Mucosa of stomach (tissue), 1 donor: Measurements from ENCODE around the gene DEFB125.
"Not testable (repeated sequence)": the region's sequence is repeated elsewhere in the genome, so short reads cannot be mapped to it uniquely, and the experiment has no call there.

Experiments
- H3K27me3 ChIP-seq: one replicate; pipeline ENCODE4 v1.7.0; 2013; ENCODE audit warnings: mild to moderate bottlenecking, low read length; ENCODE audit not compliant: control insufficient read depth, insufficient read depth
- H3K36me3 ChIP-seq: one replicate; pipeline ENCODE4 v1.7.0; 2013; ENCODE audit warnings: low read length; ENCODE audit not compliant: control insufficient read depth, insufficient read depth
- H3K4me1 ChIP-seq: one replicate; pipeline ENCODE4 v1.7.0; 2013; ENCODE audit warnings: mild to moderate bottlenecking, low read length; ENCODE audit not compliant: control insufficient read depth, insufficient read depth
- H3K4me3 ChIP-seq: one replicate; pipeline ENCODE4 v1.7.0; 2013; ENCODE audit warnings: low read length
- H3K9ac ChIP-seq: one replicate; pipeline ENCODE4 v1.7.0; 2013; ENCODE audit warnings: mild to moderate bottlenecking, low read length, moderate library complexity
- H3K9me3 ChIP-seq: one replicate; pipeline ENCODE4 v1.7.0; 2013; ENCODE audit warnings: mild to moderate bottlenecking, low read length, moderate library complexity; ENCODE audit not compliant: control insufficient read depth
- donor health status: Pancreatic carcinoma.

Gene DEFB125

DNA sequence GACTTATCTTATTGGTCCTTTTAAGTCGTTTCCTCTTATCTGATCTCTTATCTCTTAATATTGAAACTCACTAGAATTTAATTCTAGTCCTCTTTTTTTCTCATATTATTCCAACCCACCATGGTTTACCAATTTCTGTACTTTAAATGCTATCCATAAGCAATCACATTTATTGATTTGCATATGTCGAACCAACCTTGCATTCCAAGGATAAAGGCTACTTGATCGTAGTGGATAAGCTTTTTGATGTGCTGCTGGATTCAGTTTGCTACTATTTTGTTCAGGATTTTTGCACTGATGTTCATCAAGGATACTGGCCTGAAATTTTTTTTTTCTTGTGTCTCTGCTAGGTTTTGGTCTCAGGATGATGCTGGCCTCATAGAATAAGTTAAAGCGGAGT is 7.7 kb downstream of the DEFB125 start:
- Histone ChIP-seq H3K36me3 (no peaks in the 10 kb centered on the region), H3K4me3 (no peak overlapping the region), H3K9ac (no peak overlapping the region), H3K9me3 (no peaks in the 10 kb centered on the region), H3K27me3 (no peaks in the 10 kb centered on the region), H3K4me1 (no peaks in the 10 kb centered on the region)

DNA sequence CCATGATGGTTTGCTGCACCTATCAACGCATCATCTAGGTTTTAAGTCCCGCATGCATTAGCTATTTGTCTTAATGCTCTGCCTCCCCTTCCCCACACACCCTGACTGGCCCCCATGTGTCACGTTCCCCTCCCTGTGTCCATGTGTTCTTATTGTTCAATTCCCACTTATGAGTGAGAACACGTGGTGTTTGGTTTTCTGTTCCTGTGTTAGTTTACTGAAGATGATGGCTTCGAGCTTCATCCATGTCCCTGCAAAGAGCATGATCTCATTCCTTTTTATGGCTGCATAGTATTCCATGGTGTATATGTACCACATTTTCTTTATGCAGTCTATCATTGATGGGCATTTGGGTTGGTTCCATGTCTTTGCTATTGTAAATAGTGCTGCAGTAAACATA is 10.2 kb downstream of the DEFB125 start:
- not testable (repeated sequence) for H3K4me3 ChIP-seq, H3K4me1 ChIP-seq, H3K9me3 ChIP-seq, H3K9ac ChIP-seq, H3K36me3 ChIP-seq, H3K27me3 ChIP-seq

DNA sequence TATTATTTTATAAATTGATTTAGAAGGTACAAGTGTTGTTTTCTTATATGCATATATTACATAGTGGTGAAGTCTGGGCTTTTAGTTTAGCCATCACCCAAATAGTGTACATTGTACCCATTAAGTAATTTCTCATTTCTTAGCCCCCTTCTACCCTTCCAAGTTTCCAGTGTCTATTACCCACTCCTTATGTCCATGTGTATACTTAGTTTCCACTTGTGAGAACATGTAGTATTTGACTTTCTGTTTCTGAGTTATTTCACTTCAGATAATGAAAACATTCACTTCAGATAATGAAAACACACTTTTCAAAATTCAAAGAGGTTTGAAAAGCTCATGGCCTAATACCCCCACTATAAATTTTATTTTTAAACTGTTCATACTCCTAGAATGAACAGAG is 14.5 kb downstream of the DEFB125 start:
- Histone ChIP-seq H3K36me3 (no peaks in the 10 kb centered on the region), H3K27me3 (peaks cover 8% of the 10 kb centered on the region)

DNA sequence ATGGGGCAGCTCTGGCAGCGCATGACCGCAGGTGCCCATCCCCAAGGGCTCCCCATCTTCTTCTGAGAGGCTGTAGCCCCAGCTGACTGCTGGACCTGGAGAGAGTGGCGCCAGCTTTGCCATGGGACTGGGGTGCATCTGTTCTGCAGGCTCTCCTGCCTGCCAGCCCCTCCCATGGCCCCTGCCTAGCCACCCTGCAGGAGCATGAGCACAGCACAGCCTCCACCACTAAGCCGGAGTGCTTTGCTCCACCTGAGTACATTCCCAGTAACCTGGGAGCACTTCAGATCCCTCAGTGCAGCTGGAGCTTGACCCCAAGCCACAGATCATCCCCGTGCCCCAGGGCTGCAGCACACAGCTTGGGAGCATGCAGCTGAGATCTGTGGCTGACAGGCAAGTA is 16.0 kb downstream of the DEFB125 start:
- Histone ChIP-seq H3K27me3 (peaks cover 8% of the 10 kb centered on the region), H3K4me1 (no peaks in the 10 kb centered on the region), H3K9ac (no peak overlapping the region), H3K4me3 (no peak overlapping the region), H3K36me3 (no peaks in the 10 kb centered on the region), H3K9me3 (no peaks in the 10 kb centered on the region)

More for the DNA sequence above, 14.5 kb downstream of the DEFB125 start:
- Histone ChIP-seq H3K9me3 (no peaks in the 10 kb centered on the region), H3K9ac (no peak overlapping the region), H3K4me1 (no peaks in the 10 kb centered on the region), H3K4me3 (no peak overlapping the region)

DNA sequence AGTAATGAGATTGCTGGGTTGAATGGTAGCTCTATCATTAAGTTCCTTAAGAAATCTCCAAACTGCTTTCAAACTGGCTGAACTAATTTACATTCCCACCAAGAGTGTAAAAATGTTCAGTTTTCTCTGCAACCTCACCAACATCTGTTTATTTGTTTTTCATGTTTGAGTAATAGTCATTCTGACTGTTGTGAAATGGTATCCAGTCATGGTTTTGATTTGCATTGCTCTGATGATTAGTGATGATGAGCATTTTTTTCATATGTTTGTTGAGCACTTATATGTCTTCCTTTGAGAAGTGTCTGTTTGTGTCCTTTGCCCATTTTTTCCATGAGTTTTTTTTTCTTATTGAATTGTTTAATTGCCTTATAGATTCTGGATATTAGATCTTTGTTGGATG is 24.9 kb downstream of the DEFB125 start:
- Histone ChIP-seq H3K4me3 (no peak overlapping the region), H3K27me3 (no peaks in the 10 kb centered on the region), H3K9ac (no peak overlapping the region), H3K36me3 (no peaks in the 10 kb centered on the region), H3K4me1 (no peaks in the 10 kb centered on the region), H3K9me3 (no peaks in the 10 kb centered on the region)

DNA sequence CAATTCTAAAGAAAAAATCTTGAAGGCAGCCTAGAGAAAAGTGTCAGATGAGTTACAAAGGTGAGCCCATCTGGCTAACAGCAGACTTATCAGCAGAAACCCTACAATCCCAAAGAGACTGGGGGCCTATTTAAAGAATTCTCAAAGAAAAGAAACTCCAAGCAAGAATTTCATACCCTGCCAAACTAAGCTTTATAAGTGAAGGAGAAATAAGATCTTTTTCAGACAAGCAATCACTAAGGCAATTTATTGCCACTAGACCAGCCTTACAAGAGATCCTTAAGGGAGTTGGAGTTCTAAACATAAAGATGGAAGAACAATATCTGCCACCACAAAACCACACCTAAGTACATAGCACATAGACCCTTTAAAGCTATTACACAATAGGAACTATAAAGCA is 30.0 kb downstream of the DEFB125 start:
- Histone ChIP-seq H3K36me3 (no peaks in the 10 kb centered on the region), H3K4me3 (no peak overlapping the region), H3K9me3 (no peaks in the 10 kb centered on the region), H3K9ac (no peak overlapping the region), H3K27me3 (no peaks in the 10 kb centered on the region), H3K4me1 (no peaks in the 10 kb centered on the region)

DNA sequence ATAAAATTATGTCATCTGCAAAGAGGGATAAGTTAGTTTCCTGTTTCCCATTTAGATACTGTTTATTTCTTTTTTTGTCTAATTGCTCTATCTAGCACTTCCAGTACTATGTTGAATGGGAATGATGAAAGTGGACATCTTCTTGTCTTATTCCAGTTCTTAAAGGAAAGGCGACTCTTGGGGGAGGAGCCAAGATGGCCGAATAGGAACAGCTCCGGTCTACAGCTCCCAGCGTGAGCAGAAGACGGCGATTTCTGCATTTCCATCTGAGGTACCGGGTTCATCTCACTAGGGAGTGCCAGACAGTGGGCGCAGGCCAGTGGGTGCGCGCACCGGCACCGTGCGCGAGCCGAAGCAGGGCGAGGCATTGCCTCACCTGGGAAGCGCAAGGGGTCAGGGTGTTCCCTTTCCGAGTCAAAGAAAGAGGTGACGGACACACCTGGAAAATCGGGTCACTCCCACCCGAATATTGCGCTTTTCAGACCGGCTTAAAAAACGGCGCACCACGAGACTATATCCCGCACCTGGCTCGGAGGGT is 42.4 kb downstream of the DEFB125 start:
- H3K9me3 ChIP-seq, H3K4me3 ChIP-seq, H3K27me3 ChIP-seq, H3K4me1 ChIP-seq, H3K36me3 ChIP-seq, H3K9ac ChIP-seq: not testable (repeated sequence)

DNA sequence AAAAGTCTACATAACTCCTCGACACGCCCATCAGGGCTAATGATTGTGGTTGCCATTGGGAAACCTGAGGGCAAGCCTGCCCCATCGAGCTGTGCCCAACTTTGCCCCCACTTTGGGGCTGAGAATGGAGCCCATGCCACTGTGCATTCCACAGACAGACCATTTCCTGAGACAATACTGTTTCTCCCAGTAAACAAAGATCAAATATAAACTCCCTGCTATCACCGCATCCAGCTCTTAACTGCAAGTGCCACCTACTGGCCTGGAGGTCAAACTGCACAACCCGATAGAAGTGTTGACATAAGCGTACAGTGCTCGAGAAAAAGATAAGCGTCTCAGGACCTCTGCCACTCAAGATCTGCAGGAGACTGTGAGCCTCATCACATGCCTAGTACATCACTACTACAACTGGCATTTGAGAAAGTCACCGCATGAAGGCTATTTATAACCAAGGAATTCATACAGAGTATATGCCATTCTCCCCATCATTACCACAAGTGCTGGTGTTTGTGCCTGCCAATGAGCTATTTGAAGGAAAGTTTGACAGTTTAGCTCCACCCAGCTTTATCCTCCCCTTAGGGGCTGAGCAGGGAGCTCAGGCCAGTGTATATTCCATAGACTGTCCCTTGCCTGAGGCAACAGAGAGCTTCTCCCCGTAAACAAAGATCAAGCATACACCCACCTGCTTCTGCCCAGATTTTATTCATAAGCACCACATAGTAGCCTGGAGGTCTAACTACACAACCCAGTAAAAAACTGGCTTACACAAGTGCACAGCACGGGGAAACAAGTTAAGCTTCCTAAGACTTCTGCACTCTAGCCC is 50.4 kb downstream of the DEFB125 start:
- H3K36me3 ChIP-seq: no peaks in the 10 kb centered on the region
- H3K9ac ChIP-seq: no peak overlapping the region
- no peaks in the 10 kb centered on the region for H3K27me3 ChIP-seq
- H3K4me1 ChIP-seq: no peaks in the 10 kb centered on the region
- no peak overlapping the region for H3K4me3 ChIP-seq
- H3K9me3 ChIP-seq: no peaks in the 10 kb centered on the region

DNA sequence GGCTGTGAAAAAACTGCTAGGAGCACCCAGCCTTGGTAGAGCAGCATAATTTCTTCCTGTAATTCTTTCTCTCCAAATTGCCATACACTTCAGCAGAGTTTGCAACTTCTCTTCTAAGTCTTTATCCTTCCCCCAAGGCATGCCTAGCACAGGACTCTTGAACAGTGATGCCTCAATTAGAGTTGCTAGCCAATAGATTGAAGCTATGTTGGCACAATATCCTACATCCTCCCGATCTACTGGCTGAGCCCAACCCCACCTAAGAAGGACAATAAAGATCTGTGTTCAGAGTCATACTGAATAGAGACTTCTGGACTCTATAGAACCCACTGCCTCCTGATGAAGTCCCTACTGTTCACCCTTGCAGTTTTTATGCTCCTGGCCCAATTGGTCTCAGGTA is 54.8 kb downstream of the DEFB125 start, which contains the start of gene DEFB126:
TSS of gene DEFB126 (plus strand) at position 301 of the 400 bp plus-strand sequence. CDS start at position 340, 39 bp downstream.
- no peak within 1 kb of the TSS for H3K4me3 ChIP-seq
- H3K9ac ChIP-seq: no peak within 1 kb of the TSS
- no peaks in the 10 kb centered on the region for H3K4me1 ChIP-seq
- H3K9me3 ChIP-seq: no peaks in the 10 kb centered on the region
- H3K36me3 ChIP-seq: no peaks in the 10 kb centered on the region
- H3K27me3 ChIP-seq: peaks cover 7% of the 10 kb centered on the region

DNA sequence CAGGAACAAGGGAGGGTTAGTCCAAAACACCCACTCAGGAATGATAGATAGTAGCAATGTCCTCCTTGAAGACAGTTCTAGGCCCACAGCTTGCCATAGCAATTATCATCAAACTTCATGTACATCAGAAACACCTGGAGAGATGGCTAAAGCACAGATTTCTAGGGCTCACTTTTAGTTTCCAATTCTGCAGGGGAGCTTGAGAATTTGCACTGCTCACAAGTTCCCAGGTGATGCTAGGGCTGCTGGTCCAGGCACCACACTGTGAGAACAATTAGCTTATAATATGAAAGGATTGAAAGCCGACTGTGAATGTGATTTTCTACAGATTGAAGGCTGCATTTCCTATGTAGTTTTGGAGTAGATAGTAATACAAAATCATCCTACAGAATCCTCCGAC is 58.4 kb downstream of the DEFB125 start:
- Histone ChIP-seq H3K9ac (no peak overlapping the region), H3K27me3 (peaks cover 7% of the 10 kb centered on the region), H3K9me3 (no peaks in the 10 kb centered on the region), H3K36me3 (no peaks in the 10 kb centered on the region), H3K4me3 (no peak overlapping the region), H3K4me1 (no peaks in the 10 kb centered on the region)
